NCI-H2107 treated with DMSO at 0.1 percent for 48 hours (cell line): ENCODE results near the gene ITGB5.

Source experiments
- DNase-seq: peaks from one replicate; lab custom pipeline; 2025; ENCODE audit not compliant: unreplicated experiment; lab: John Stamatoyannopoulos, UW

Gene ITGB5

GRCh38 chr3:124887177-124887931, at the start of gene ITGB5:
ITGB5 (minus strand) TSS chr3:124887365; CDS start chr3:124887000, 365 bp downstream.
- DNase-seq, result peak; percentile 11

GRCh38 chr3:124935794-124936542, 48.8 kb upstream of the ITGB5 start:
- no peak for DNase-seq

- DNase-seq, result no peak
These were observed 48.1 kb upstream of the ITGB5 start for GRCh38 chr3:124935264-124935663.

- no peak for DNase-seq
These were observed 47.4 kb upstream of the ITGB5 start, which contains the start of gene MUC13 for GRCh38 chr3:124934577-124934976. MUC13 (minus strand) TSS chr3:124934751; CDS start chr3:124934712, 39 bp downstream.

GRCh38 chr3:124928333-124929202, 41.4 kb upstream of the ITGB5 start:
- DNase-seq, result peak; percentile 67

- DNase-seq, result no peak
These were observed 40.4 kb upstream of the ITGB5 start for GRCh38 chr3:124927574-124928045.

GRCh38 chr3:124926426-124927101, 39.4 kb upstream of the ITGB5 start:
- no peak for DNase-seq

- no peak for DNase-seq
These were observed 37.6 kb upstream of the ITGB5 start for GRCh38 chr3:124924741-124925140.

- no peak for DNase-seq
These were observed 36.7 kb upstream of the ITGB5 start for GRCh38 chr3:124923833-124924232.

GRCh38 chr3:124920718-124921117, 33.6 kb upstream of the ITGB5 start:
- no peak for DNase-seq

- no peak for DNase-seq
These were observed 32.6 kb upstream of the ITGB5 start for GRCh38 chr3:124919756-124920155.

- DNase-seq, result no peak
These were observed 31.4 kb upstream of the ITGB5 start for GRCh38 chr3:124918524-124918923.

- no peak for DNase-seq
These were observed 29.8 kb upstream of the ITGB5 start for GRCh38 chr3:124916837-124917409.

GRCh38 chr3:124915254-124915653, 28.1 kb upstream of the ITGB5 start:
- DNase-seq, result no peak

GRCh38 chr3:124907957-124908356, 20.8 kb upstream of the ITGB5 start:
- DNase-seq, result no peak

GRCh38 chr3:124904835-124905492, 17.8 kb upstream of the ITGB5 start:
- DNase-seq, result no peak

GRCh38 chr3:124903896-124904834, 17.0 kb upstream of the ITGB5 start:
- DNase-seq, result no peak

GRCh38 chr3:124896824-124897526, 9.8 kb upstream of the ITGB5 start:
- no peak for DNase-seq
